HepG2 (cell line): ENCODE results near the gene GTF2H1. TPM values are rescaled to one million over a fixed set of nuclear protein-coding genes. Genes with fewer than 3 reads are reported as not detected.

Experiments
- DMAP1 ChIP-seq: IDR thresholded peaks from 2 replicates; pipeline ENCODE4 v1.6.1; 2016
- IKZF5 ChIP-seq: IDR thresholded peaks from 2 replicates; pipeline ENCODE4 v1.6.1; 2018; ENCODE audit warnings: missing genetic modification reagents, mild to moderate bottlenecking, missing compliant biosample characterization
- KDM1A ChIP-seq: IDR thresholded peaks from 2 replicates; pipeline ENCODE4 v1.6.1; 2016; ENCODE audit warnings: missing compliant biosample characterization
- KDM5B ChIP-seq: sonication (generic); formaldehyde crosslinking; IDR thresholded peaks from 2 replicates; pipeline ENCODE4 v1.4.0; 2020; ENCODE audit warnings: missing genetic modification reagents, mild to moderate bottlenecking, borderline replicate concordance
- MXI1 ChIP-seq: IDR thresholded peaks from 3 replicates; pipeline ENCODE4 v1.6.1; 2012; ENCODE audit warnings: low read depth, low read length, inconsistent platforms, borderline replicate concordance
- NCOA2 ChIP-seq: sonication (generic); formaldehyde crosslinking; IDR thresholded peaks from 2 replicates; pipeline ENCODE4 v1.8.0; 2022; ENCODE audit warnings: inconsistent platforms
- RBM39 ChIP-seq: fragments of 200-400 bp; formaldehyde crosslinking; IDR thresholded peaks from one replicate; pipeline ENCODE4 v1.6.1; 2018; ENCODE audit warnings: antibody characterized with exemption, mild to moderate bottlenecking, low read depth, low read length; ENCODE audit not compliant: poor library complexity, severe bottlenecking
- RXRB ChIP-seq: IDR thresholded peaks from 2 replicates; pipeline ENCODE4 v1.6.1; 2016; ENCODE audit warnings: borderline replicate concordance, missing genetic modification reagents, missing compliant biosample characterization
- SNAPC5 ChIP-seq: sonication (generic); formaldehyde crosslinking; IDR thresholded peaks from 2 replicates; pipeline ENCODE4 v1.8.1; 2023; ENCODE audit warnings: mild to moderate bottlenecking, missing genetic modification reagents, borderline replicate concordance
- SRSF9 ChIP-seq: fragments of 200-400 bp; formaldehyde crosslinking; IDR thresholded peaks from 2 replicates; pipeline ENCODE4 v1.6.1; 2018; ENCODE audit warnings: borderline replicate concordance, mild to moderate bottlenecking, low read depth, low read length; ENCODE audit not compliant: insufficient read depth, poor library complexity, severe bottlenecking
- TFE3 ChIP-seq: IDR thresholded peaks from 2 replicates; pipeline ENCODE4 v1.6.1; 2016
- TOPORS ChIP-seq: sonication (generic); formaldehyde crosslinking; IDR thresholded peaks from 2 replicates; pipeline ENCODE4 v1.8.0; 2023; ENCODE audit warnings: mild to moderate bottlenecking, missing genetic modification reagents
- ZBTB20 ChIP-seq: sonication (generic); formaldehyde crosslinking; IDR thresholded peaks from 2 replicates; pipeline ENCODE4 v1.8.1; 2023; ENCODE audit warnings: missing genetic modification reagents, low read depth, mild to moderate bottlenecking, borderline replicate concordance
- ZBTB49 ChIP-seq: sonication (generic); formaldehyde crosslinking; IDR thresholded peaks from 2 replicates; pipeline ENCODE4 v1.4.0; 2020; ENCODE audit warnings: missing genetic modification reagents, borderline replicate concordance
- ZMYM3 ChIP-seq: sonication (generic); formaldehyde crosslinking; IDR thresholded peaks from 2 replicates; pipeline ENCODE4 v1.5.1; 2020; ENCODE audit warnings: mild to moderate bottlenecking, missing genetic modification reagents
- ZNF138 ChIP-seq: sonication (generic); formaldehyde crosslinking; IDR thresholded peaks from 2 replicates; pipeline ENCODE4 v1.5.0; 2020; ENCODE audit warnings: mild to moderate bottlenecking, low read depth, missing genetic modification reagents
- ZNF235 ChIP-seq: sonication (generic); formaldehyde crosslinking; IDR thresholded peaks from 2 replicates; pipeline ENCODE4 v1.8.1; 2023; ENCODE audit warnings: mild to moderate bottlenecking, missing genetic modification reagents, borderline replicate concordance
- ZNF33A ChIP-seq: sonication (generic); formaldehyde crosslinking; IDR thresholded peaks from 2 replicates; pipeline ENCODE4 v1.5.1; 2020; ENCODE audit warnings: missing genetic modification reagents, mild to moderate bottlenecking, moderate library complexity, borderline replicate concordance
- ZNF441 ChIP-seq: sonication (generic); formaldehyde crosslinking; IDR thresholded peaks from 2 replicates; pipeline ENCODE4 v1.7.0; 2021; ENCODE audit warnings: missing genetic modification reagents, borderline replicate concordance
- ZNF564 ChIP-seq: sonication (generic); formaldehyde crosslinking; IDR thresholded peaks from 2 replicates; pipeline ENCODE4 v1.8.1; 2023; ENCODE audit warnings: mild to moderate bottlenecking, missing genetic modification reagents
- ZNF672 ChIP-seq: sonication (generic); formaldehyde crosslinking; IDR thresholded peaks from 2 replicates; pipeline ENCODE4 v1.8.1; 2022; ENCODE audit warnings: missing genetic modification reagents
- ZNF691 ChIP-seq: sonication (generic); formaldehyde crosslinking; IDR thresholded peaks from 2 replicates; pipeline ENCODE4 v1.4.0; 2020; ENCODE audit warnings: missing genetic modification reagents, low read depth, mild to moderate bottlenecking, borderline replicate concordance
- ZNF839 ChIP-seq: sonication (generic); formaldehyde crosslinking; IDR thresholded peaks from 2 replicates; pipeline ENCODE4 v1.4.0; 2020; ENCODE audit warnings: missing genetic modification reagents, mild to moderate bottlenecking, borderline replicate concordance
- polyA plus RNA-seq, 8 experiments: library from polyadenylated mRNA; depleted of rRNA in 3 of 8; stranded (reverse) in 7 of 8; unstranded in 1 of 8; fragments of >200 nt; fragmentation: Illumina TruSeq in 4 of 8; extraction: Trizol in 4 of 8; gene quantifications; 2 replicates each; pipeline versions ENCODE4 v1.2.1 to v1.2.3, GENCODE V29; 2011 to 2016; ENCODE audit warnings: low read depth in 4 of 8, missing spikeins in 1 of 8, mixed read lengths in 1 of 8; ENCODE audit not compliant: insufficient read depth in 1 of 8
- total RNA-seq, 5 experiments: library from RNA; depleted of rRNA; stranded (reverse); fragments of >200 nt; fragmentation: Illumina TruSeq; extraction: Trizol; gene quantifications; 2 replicates each; pipeline ENCODE4 v1.2.3, GENCODE V29; 2016; ENCODE audit warnings: low read depth in 1 of 5

Gene GTF2H1
- total and polyA plus RNA-seq, 2 of the 13 experiments (the other 11 are each of a cell fraction or from before 2014, with no cell fraction given) = 15.7 to 51.4 TPM

GRCh38 chr11:18383388-18384156 is 61.2 kb downstream of the GTF2H1 start (continued):
- TF ChIP-seq IKZF5 = 0 out of 2 replicates have a peak, but pooled peaks have one; percentile 13
- peak; percentile 24; the same call in 1 of the 2 replicates for TF ChIP-seq RXRB (CRISPR knock-in tag)
- TF ChIP-seq ZNF564 = 0 out of 2 replicates have a peak, but pooled peaks have one; percentile 34
- no peak for TF ChIP-seq TFE3 (CRISPR knock-in tag)
- TF ChIP-seq MXI1 = peak; percentile 38; the same call in 1 of the 3 replicates
- no peak for TF ChIP-seq RBM39
- TF ChIP-seq ZBTB20 (CRISPR knock-in tag) = no peak
- no peak for TF ChIP-seq ZNF33A (CRISPR knock-in tag)
- TF ChIP-seq ZNF672 (CRISPR knock-in tag) = no peak
- 0 out of 2 replicates have a peak, but pooled peaks have one; percentile 36 for TF ChIP-seq ZNF691 (CRISPR knock-in tag)
- TF ChIP-seq KDM5B (CRISPR knock-in tag) = peak; percentile 90
- no peak for TF ChIP-seq KDM1A
- TF ChIP-seq DMAP1 = peak; percentile 34; the same call in 1 of the 2 replicates
- no peak for TF ChIP-seq ZNF839
- no peak for TF ChIP-seq NCOA2 (CRISPR knock-in tag)
- peak; percentile 64; the same call in 1 of the 2 replicates for TF ChIP-seq ZNF235 (CRISPR knock-in tag)
- no peak for TF ChIP-seq ZBTB49 (CRISPR knock-in tag)
- peak; percentile 28; the same call in 1 of the 2 replicates for TF ChIP-seq ZMYM3 (CRISPR knock-in tag)
- TF ChIP-seq ZNF138 (CRISPR knock-in tag) = no peak
- no peak for TF ChIP-seq SNAPC5 (CRISPR knock-in tag)
- no peak for TF ChIP-seq ZNF441 (CRISPR knock-in tag)
- no peak for TF ChIP-seq SRSF9
- TF ChIP-seq TOPORS (CRISPR knock-in tag) = 0 out of 2 replicates have a peak, but pooled peaks have one; percentile 37
